H1 (cell line): Measurements from ENCODE around the gene MAP1LC3A. TPM values are rescaled to one million over a fixed set of nuclear protein-coding genes. Genes with fewer than 3 reads are reported as not detected.

Source experiments
- CTCF ChIA-PET: fragments of 300-600 bp; sonication (Branson Sonifier 250); formaldehyde crosslinking; loops from one replicate; lab custom pipeline; 2021; ENCODE audit not compliant: partially characterized antibody; lab: Charles Lee
- POLR2A ChIA-PET: fragments of 300-600 bp; sonication (Branson Sonifier 250); formaldehyde crosslinking; loops from one replicate; lab custom pipeline; 2021; ENCODE audit warnings: inconsistent platforms; ENCODE audit not compliant: partially characterized antibody; lab: Charles Lee
- DNase-seq, 2 experiments: peaks; one replicate each; pipeline versions ENCODE4 v3.0.0 to v3.0.0-alpha.2; 2010 to 2022; ENCODE audit warnings: low spot score in 2 of 2, low read depth in 1 of 2, mixed read lengths in 1 of 2
- FAIRE-seq: peaks from 2 replicates; lab custom pipeline; 2011; peaks lifted over from hg19 to GRCh38; lab: Jason Lieb, UNC
- H2AFZ ChIP-seq: 2 replicates; pipeline ENCODE4 v1.8.1; 2012; ENCODE audit warnings: low read length, inconsistent platforms
- H2AK5ac ChIP-seq: 2 replicates; pipeline ENCODE4 v1.6.1; 2013; ENCODE audit warnings: low read depth, low read length
- H2BK120ac ChIP-seq: replicated peaks from 2 replicates; pipeline ENCODE3; 2013; ENCODE audit warnings: low read depth, low read length, inconsistent platforms
- H2BK12ac ChIP-seq: 2 replicates; pipeline ENCODE4 v1.6.1; 2013; ENCODE audit warnings: low read depth, low read length
- H2BK15ac ChIP-seq: 2 replicates; pipeline ENCODE4 v1.6.1; 2013; ENCODE audit warnings: low read length
- H2BK20ac ChIP-seq: 2 replicates; pipeline ENCODE4 v1.6.1; 2013; ENCODE audit warnings: low read length
- H2BK5ac ChIP-seq: 2 replicates; pipeline ENCODE4 v1.6.1; 2013; ENCODE audit warnings: low read depth, low read length
- H3K14ac ChIP-seq: 2 replicates; pipeline ENCODE4 v1.6.1; 2013; ENCODE audit warnings: inconsistent platforms; ENCODE audit not compliant: insufficient read length
- H3K18ac ChIP-seq: 2 replicates; pipeline ENCODE4 v1.6.1; 2013; ENCODE audit warnings: low read length; ENCODE audit errors: extremely low read depth
- H3K23ac ChIP-seq: 2 replicates; pipeline ENCODE4 v1.6.1; 2013; ENCODE audit warnings: inconsistent platforms; ENCODE audit not compliant: insufficient read length
- H3K23me2 ChIP-seq: 2 replicates; pipeline ENCODE4 v1.6.1; 2013; ENCODE audit warnings: low read depth, low read length
- H3K27ac ChIP-seq: 2 replicates; pipeline ENCODE4 v1.6.1; 2011; ENCODE audit warnings: low read depth, low read length, inconsistent platforms
- H3K27me3 ChIP-seq, 4 experiments: replicated peaks in 1 of 4; 1 replicate in 1 of 4; 2 replicates in 3 of 4; pipeline versions ENCODE4 v1.6.1 to v1.8.1; 2011 to 2013; ENCODE audit warnings: low read length in 3 of 4, mild to moderate bottlenecking in 3 of 4, inconsistent platforms in 2 of 4, mixed read lengths in 2 of 4, moderate library complexity in 1 of 4; ENCODE audit not compliant: control insufficient read depth in 3 of 4, insufficient read depth in 3 of 4; ENCODE audit errors: extremely low read depth in 1 of 4
- H3K36me3 ChIP-seq, 4 experiments: 2 replicates each; pipeline versions ENCODE4 v1.6.1 to v1.8.1; 2011 to 2013; ENCODE audit warnings: mild to moderate bottlenecking in 4 of 4, low read length in 3 of 4, moderate library complexity in 2 of 4, control low read depth in 1 of 4, inconsistent platforms in 1 of 4; ENCODE audit not compliant: insufficient read depth in 4 of 4, control insufficient read depth in 2 of 4
- H3K4ac ChIP-seq: replicated peaks from 2 replicates; pipeline ENCODE3; 2013; ENCODE audit warnings: low read length, low read depth, mixed read lengths, inconsistent platforms; ENCODE audit not compliant: insufficient read length
- H3K4me1 ChIP-seq, 4 experiments: replicated peaks in 1 of 4; 1 replicate in 1 of 4; 2 replicates in 3 of 4; pipeline versions ENCODE4 v1.6.1 to v1.8.1; 2011 to 2013; ENCODE audit warnings: low read length in 3 of 4, inconsistent platforms in 2 of 4, mixed read lengths in 1 of 4; ENCODE audit not compliant: insufficient read depth in 4 of 4, control insufficient read depth in 3 of 4
- H3K4me2 ChIP-seq, 2 experiments: 2 replicates each; pipeline versions ENCODE4 v1.6.1 to v1.8.1; 2011 to 2013; ENCODE audit warnings: low read depth in 2 of 2, low read length in 2 of 2, control low read depth in 1 of 2, inconsistent platforms in 1 of 2, mild to moderate bottlenecking in 1 of 2; ENCODE audit not compliant: insufficient read depth in 1 of 2
- H3K4me3 ChIP-seq, 4 experiments: fragments of 200-600, 300-600 bp in 1 of 4; sonication (generic), shearing (Covaris generic), sonication (Bioruptor Twin) in 1 of 4; 2 replicates each; pipeline versions ENCODE4 v1.5.1 to v1.8.1; 2011 to 2016; ENCODE audit warnings: low read length in 4 of 4, low read depth in 3 of 4, control low read depth in 2 of 4, inconsistent platforms in 2 of 4, mild to moderate bottlenecking in 2 of 4, mixed read lengths in 1 of 4, moderate library complexity in 1 of 4; ENCODE audit not compliant: insufficient read depth in 2 of 4; ENCODE audit errors: extremely low read depth in 1 of 4
- H3K56ac ChIP-seq: replicated peaks from 2 replicates; pipeline ENCODE3; 2013; ENCODE audit warnings: low read depth, mild to moderate bottlenecking, mixed read lengths, low read length, inconsistent platforms; ENCODE audit not compliant: insufficient read length
- H3K79me1 ChIP-seq: 2 replicates; pipeline ENCODE4 v1.6.1; 2013; ENCODE audit warnings: low read depth, low read length, control low read depth
- H3K79me2 ChIP-seq, 2 experiments: 2 replicates each; pipeline versions ENCODE4 v1.6.1 to v1.8.1; 2012 to 2013; ENCODE audit warnings: low read length in 2 of 2, mild to moderate bottlenecking in 2 of 2, inconsistent platforms in 1 of 2; ENCODE audit not compliant: insufficient read depth in 2 of 2, control insufficient read depth in 1 of 2
- H3K9ac ChIP-seq, 4 experiments: replicated peaks in 1 of 4; 1 replicate in 1 of 4; 2 replicates in 3 of 4; pipeline versions ENCODE4 v1.6.1 to v1.8.1; 2011 to 2013; ENCODE audit warnings: low read depth in 3 of 4, low read length in 3 of 4, control low read depth in 2 of 4, mild to moderate bottlenecking in 2 of 4, moderate library complexity in 2 of 4, inconsistent platforms in 1 of 4; ENCODE audit errors: extremely low read depth in 1 of 4
- H3K9me3 ChIP-seq, 2 experiments: 2 replicates each; pipeline versions ENCODE4 v1.6.1 to v1.8.1; 2012 to 2013; ENCODE audit warnings: mild to moderate bottlenecking in 2 of 2, moderate library complexity in 2 of 2, control low read depth in 1 of 2, inconsistent platforms in 1 of 2, low read depth in 1 of 2, low read length in 1 of 2, mixed read lengths in 1 of 2; ENCODE audit not compliant: insufficient read depth in 2 of 2
- H4K20me1 ChIP-seq, 2 experiments: replicated peaks in 1 of 2; 2 replicates each; pipeline versions ENCODE3 to v1.8.1; 2011 to 2013; ENCODE audit warnings: inconsistent platforms in 2 of 2, low read length in 2 of 2, mild to moderate bottlenecking in 1 of 2; ENCODE audit not compliant: insufficient read depth in 2 of 2, control insufficient read depth in 1 of 2
- H4K5ac ChIP-seq: 2 replicates; pipeline ENCODE4 v1.6.1; 2013; ENCODE audit warnings: low read length, low read depth, mixed read lengths, inconsistent platforms; ENCODE audit not compliant: insufficient read length
- H4K8ac ChIP-seq: 2 replicates; pipeline ENCODE4 v1.8.0; 2013; ENCODE audit warnings: mild to moderate bottlenecking, moderate library complexity, low read length, inconsistent platforms; ENCODE audit not compliant: insufficient read depth; ENCODE audit errors: extremely low read depth
- H4K91ac ChIP-seq: replicated peaks from 2 replicates; pipeline ENCODE3; 2013; ENCODE audit warnings: low read length, mixed read lengths, inconsistent platforms; ENCODE audit not compliant: insufficient read length
- ATF3 ChIP-seq: IDR thresholded peaks from 2 replicates; pipeline ENCODE4 v1.6.1; 2011; ENCODE audit warnings: low read depth, mild to moderate bottlenecking, low read length; ENCODE audit not compliant: insufficient read depth
- BACH1 ChIP-seq: IDR thresholded peaks from 2 replicates; pipeline ENCODE4 v1.6.1; 2012; ENCODE audit warnings: low read length, improper control_type of control experiment
- CBX8 ChIP-seq: fragments of 300-800, 300-1000 bp; sonication (generic); IDR thresholded peaks from 2 replicates; pipeline ENCODE4 v1.7.1; 2016; ENCODE audit warnings: low read depth, low read length, borderline replicate concordance
- CREB1 ChIP-seq: IDR thresholded peaks from 2 replicates; pipeline ENCODE4 v1.6.1; 2012; ENCODE audit warnings: inconsistent platforms
- MAFK ChIP-seq: IDR thresholded peaks from 2 replicates; pipeline ENCODE4 v1.6.1; 2012; ENCODE audit warnings: low read depth, mild to moderate bottlenecking, improper control_type of control experiment, low read length
- TBP ChIP-seq: IDR thresholded peaks from 2 replicates; pipeline ENCODE4 v1.6.1; 2011; ENCODE audit warnings: low read depth, low read length, improper control_type of control experiment
- WGBS, 2 experiments: shearing (Covaris generic) in 1 of 2; methylation state at CpG; one replicate each; pipeline versions ENCODE4 v1.1.6 to v1.1.7; 2013 to 2015; ENCODE audit warnings: low lambda C conversion rate in 2 of 2, mixed read lengths in 2 of 2, inconsistent platforms in 1 of 2, low coverage in 1 of 2, missing lambda C conversion rate in 1 of 2; ENCODE audit not compliant: insufficient replicate concordance in 2 of 2, insufficient coverage in 1 of 2, insufficient read length in 1 of 2; ENCODE audit errors: extremely low coverage in 1 of 2, missing lambda C conversion rate in 1 of 2; 5-methylcytosine and 5-hydroxymethylcytosine counted together
- polyA plus RNA-seq, 7 experiments: library from polyadenylated mRNA; depleted of rRNA in 3 of 7; stranded (reverse) in 5 of 7; unstranded in 2 of 7; fragments of >200 nt in 5 of 7; fragments of 200-250 nt in 2 of 7; gene quantifications; 1 replicate in 5 of 7; 2 replicates in 1 of 7; 4 replicates in 1 of 7; pipeline versions ENCODE4 v1.2.1 to v1.2.3, GENCODE V29; 2011 to 2013; ENCODE audit warnings: missing spikeins in 2 of 7, mixed read lengths in 2 of 7
- total RNA-seq: library from RNA; stranded (reverse); fragmentation: NEBNext Ultra II Directional; extraction: Animal tissue kit (Norgen Biotek cat#: 25700); gene quantifications from 2 replicates; pipeline ENCODE4 v1.2.1, GENCODE V29; 2021

MAP1LC3A gene
- total and polyA plus RNA-seq, 2 of the 8 experiments (the other 6 are each of a cell fraction or from before 2014, with no cell fraction given) = 5.0 to 6.1 TPM

GRCh38 chr20:34574861-34575260 lies 16.3 kb downstream of the MAP1LC3A start:
- Histone ChIP-seq H3K4me1 (no peaks in the 10 kb centered on the region), H3K4me3 (no peak overlapping the region), H2BK5ac (no peak overlapping the region), H4K91ac (no peak overlapping the region), H3K9ac (no peak overlapping the region)
- no peak for FAIRE-seq
- CTCF ChIA-PET = interaction anchor here (0.6 to 1.6 kb wide), 2 partner anchors 13 to 198 kb away, joined by 3 to 5 read pairs; no protein-coding TSS in a partner anchor
- no peak for TF ChIP-seq TBP
- no peak for TF ChIP-seq BACH1
- no peak for TF ChIP-seq MAFK
- no peak for TF ChIP-seq CBX8
- TF ChIP-seq ATF3 = no peak
- no peak for TF ChIP-seq CREB1
- TF ChIP-seq, all 59 proteins: peak for 0
- no peak overlapping the region for H2BK15ac ChIP-seq
- no peaks in the 10 kb centered on the region for H3K79me2 ChIP-seq
- H3K23ac ChIP-seq = no peak overlapping the region
- H4K8ac ChIP-seq = no peak overlapping the region
- no peak overlapping the region for H2BK20ac ChIP-seq
- no peaks in the 10 kb centered on the region for H3K79me1 ChIP-seq
- no peak overlapping the region for H3K56ac ChIP-seq
- H3K27me3 ChIP-seq = no peaks in the 10 kb centered on the region
- H2BK120ac ChIP-seq = no peak overlapping the region
- DNase-seq = no peak
- H2BK12ac ChIP-seq = no peak overlapping the region
- POLR2A ChIA-PET = no interaction called here
- H2AFZ ChIP-seq = no peak overlapping the region
- no peaks in the 10 kb centered on the region for H3K9me3 ChIP-seq
- H4K20me1 ChIP-seq = no peaks in the 10 kb centered on the region
- H2AK5ac ChIP-seq = no peak overlapping the region
- no peak overlapping the region for H3K14ac ChIP-seq
- 90% methylated on average over 6 of the region's 6 CpGs; no CpG with 5 or more reads in 1 of the 2 experiments for WGBS, 2 experiments
- H3K18ac ChIP-seq = no peak overlapping the region
- no peak overlapping the region for H4K5ac ChIP-seq
- no peak overlapping the region for H3K4me2 ChIP-seq
- peaks cover 0 to 3% (median 0%) of the 10 kb centered on the region in 4 experiments; a peak in 1 of 8 replicates for H3K36me3 ChIP-seq
- H3K4ac ChIP-seq = no peak overlapping the region
- H3K23me2 ChIP-seq = no peaks in the 10 kb centered on the region
- H3K27ac ChIP-seq = no peak overlapping the region
